GM18861 (cell line): ENCODE data around the gene TTC39C.

Source experiments
- ATAC-seq: cut with Tn5 transposase; IDR thresholded peaks from one replicate; pipeline ENCODE4 v1.9.1; 2021; ENCODE audit not compliant: unreplicated experiment

Gene TTC39C

GRCh38 chr18:24075767-24076597 lies 61.4 kb downstream of the TTC39C start:
- ATAC-seq, result peak; percentile 89

DNA sequence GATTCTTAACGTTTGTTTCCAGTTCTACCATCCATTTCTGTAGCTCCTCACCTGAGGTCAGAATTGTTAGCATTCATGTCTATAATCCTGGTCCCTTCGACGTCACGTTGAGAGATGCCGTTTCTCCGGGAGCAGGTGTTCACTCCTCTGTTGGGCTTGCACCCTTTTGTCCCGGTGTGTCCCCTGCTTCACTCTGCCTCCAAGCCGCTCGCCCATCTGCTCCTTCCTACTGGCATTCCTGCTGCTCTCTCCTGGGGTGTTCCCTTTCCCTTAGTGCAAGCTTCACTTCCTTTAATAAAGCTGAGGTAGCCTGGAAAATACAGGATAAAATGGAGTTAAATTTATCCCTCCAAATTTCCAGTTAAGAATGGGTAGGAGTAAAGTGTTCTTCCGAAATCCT lies 62.4 kb downstream of the TTC39C start:
- no peak for ATAC-seq

DNA sequence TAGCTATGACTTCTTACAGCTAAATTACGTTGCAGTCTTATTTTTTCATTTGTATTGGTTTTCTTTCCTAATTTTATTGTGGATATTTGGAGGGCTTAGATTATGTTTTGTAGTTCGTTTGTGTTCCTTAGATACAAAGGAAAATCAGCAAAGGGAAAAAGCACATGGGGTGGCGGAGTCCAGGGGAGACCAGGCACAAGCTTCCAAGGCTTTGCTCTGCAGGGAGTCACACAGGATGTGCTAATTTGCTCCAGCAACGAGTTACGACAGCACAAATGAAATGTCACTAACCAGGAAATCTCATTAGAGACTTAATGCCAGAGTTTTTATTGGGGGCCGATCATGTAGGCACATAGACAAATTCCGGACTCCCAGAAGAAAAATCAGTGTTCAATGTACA lies 63.8 kb downstream of the TTC39C start:
- ATAC-seq, result no peak

- ATAC-seq, result no peak
Measured at GRCh38 chr18:24080861-24081260, 66.3 kb downstream of the TTC39C start.

DNA sequence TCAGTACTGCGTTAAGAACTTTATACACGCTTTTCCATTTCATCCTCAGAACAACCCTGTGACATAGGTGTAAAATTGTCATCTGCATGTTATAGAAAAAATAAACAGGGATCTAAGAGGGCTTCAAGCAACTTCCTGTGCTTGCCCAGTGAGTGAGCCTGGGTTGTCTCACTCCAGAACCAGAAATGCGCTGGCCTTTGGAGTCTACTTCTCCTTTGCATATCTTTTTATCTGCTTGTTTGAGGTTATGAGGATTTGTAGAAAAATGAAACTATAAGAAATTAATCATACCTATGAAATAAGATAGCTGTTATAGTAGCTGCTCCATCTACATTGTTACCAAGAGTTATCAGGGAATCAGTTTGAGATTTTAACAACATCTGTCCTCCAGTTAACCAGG lies 69.0 kb downstream of the TTC39C start:
- ATAC-seq, result no peak

DNA sequence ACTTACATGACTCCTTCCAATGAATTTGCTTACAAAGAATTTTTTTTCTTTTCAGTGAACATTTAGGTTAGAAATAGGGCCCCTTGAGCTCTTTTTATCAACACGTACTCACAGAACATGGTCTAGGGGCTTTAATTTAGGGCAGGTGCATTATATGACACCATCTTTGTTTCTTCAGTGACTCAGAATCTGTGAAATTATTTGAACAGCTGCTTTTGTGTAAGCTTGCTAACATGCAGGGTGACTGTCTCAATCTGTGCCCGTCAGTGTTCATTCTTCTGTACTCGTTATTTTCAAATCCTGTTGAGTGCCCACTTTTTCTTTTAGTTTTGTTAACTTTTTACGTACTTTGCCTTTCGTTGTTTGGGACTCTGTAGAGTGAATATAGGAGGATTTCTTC lies 71.5 kb downstream of the TTC39C start:
- ATAC-seq, result no peak

GRCh38 chr18:24089076-24089475 lies 74.5 kb downstream of the TTC39C start:
- ATAC-seq, result no peak

GRCh38 chr18:24089515-24090337 lies 75.2 kb downstream of the TTC39C start:
- ATAC-seq, result no peak

DNA sequence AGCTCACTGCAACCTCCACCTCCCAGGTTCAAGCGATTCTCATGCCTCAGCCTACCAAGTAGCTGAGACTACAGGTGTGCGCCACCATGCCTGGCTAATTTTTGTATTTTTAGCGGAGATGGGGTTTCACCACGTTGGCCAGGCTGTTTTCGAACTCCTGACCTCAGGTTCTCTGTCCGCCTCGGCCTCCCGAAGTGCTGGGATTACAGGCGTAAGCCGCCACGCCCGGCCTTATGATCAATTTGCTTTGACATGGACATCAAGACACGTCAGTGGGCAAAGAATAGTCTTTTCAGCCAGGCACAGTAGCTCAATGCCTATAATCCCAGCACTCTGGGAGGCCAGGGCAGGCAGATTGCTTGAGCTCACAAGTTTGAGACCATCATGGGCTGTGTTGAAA lies 76.3 kb downstream of the TTC39C start:
- ATAC-seq, result no peak

DNA sequence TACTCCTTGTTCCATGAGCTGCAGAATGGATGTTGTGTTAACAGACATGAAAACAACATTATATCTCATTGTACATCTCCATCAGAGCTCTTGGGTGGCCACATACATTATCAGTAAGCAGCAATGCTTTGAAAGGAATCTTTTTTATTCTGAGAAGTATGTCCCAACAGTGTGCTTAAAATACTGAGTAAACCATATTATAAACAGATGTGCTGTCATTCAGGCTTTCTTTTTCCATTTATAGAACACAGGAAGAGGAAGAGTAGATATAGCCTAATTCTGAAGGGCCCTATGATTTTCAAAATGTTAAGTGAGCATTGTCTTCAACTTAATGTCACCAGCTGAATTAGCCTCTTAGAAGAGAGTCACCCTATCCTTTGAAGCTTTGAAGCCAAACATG lies 80.0 kb downstream of the TTC39C start:
- no peak for ATAC-seq

- ATAC-seq, result no peak
Measured at GRCh38 chr18:24095976-24096375, 81.4 kb downstream of the TTC39C start.

- no peak for ATAC-seq
Measured at GRCh38 chr18:24103320-24104021, 88.9 kb downstream of the TTC39C start.

- no peak for ATAC-seq
Measured at GRCh38 chr18:24104486-24104885, 89.9 kb downstream of the TTC39C start.

DNA sequence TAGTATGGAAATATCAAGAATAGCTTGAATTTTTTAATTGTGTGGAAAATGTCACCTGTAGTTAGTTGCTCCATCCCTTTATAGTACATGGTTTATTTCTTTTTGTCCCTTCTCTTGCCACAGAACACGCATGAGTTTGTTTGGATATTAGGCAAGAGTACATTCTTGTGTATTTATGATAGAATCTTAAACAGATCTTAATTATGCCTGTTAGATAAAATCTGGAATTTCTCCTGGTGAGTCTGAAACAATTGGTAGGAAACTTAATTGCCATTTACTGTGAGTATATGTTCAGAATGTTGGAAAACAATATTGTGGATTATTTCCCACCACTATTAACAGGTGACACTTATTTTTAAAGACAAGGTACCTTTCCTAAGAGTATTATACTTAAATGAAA lies 94.1 kb downstream of the TTC39C start:
- no peak for ATAC-seq

DNA sequence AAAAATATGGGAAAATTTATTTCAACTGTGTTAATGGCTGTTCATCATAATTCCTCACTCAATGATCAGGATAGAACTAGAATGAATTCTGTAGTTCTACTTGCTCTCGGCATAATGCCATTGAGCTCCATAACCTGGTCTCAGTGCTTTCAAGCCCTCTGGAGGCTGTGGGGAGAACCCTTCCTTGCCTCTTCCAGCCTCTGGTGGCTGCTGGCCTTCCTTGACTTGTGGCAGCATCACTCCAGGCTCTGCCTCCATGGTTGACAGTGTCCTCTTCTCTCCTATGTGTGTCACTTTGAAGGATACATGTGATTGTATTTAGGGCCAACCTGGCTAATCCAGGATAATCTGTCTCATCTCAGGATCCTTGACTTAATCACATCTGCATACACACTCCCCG lies 97.4 kb downstream of the TTC39C start:
- no peak for ATAC-seq

GRCh38 chr18:24112464-24112863 lies 97.9 kb downstream of the TTC39C start:
- no peak for ATAC-seq

DNA sequence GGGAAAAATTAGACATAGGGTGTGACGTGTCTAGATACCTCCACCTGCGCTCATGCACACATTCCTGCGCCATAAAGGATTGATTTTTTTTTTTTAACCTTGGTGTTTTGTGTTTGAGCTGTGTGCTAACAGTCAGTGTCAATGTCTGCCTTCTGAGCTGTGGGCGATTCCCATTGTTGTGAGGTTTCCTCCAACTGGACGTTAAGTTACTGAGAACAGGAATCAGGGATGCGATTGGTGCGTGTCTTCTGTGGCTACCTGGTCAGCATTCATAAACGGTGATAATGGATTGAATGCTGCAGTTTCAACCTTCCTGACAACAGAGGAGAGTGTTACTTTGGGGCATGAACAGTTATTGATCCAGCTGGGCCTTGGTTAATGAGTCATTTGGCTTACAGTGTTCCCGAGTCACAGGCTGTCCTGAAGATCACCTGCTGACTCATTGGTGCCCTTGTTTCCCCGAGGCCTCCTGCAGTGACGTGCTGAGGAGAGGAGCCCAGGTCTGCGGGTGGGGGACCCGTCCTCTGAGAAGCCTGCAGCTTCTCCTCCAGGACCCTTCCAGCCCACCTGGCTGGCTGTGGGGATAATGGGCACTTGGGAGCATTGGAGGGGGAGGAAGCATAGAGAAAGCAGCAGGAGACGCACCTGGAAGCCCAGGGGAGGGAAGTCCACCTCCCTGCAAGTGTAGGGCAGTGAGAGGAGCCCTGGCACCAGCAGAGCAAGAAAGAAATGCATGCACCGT lies 98.5 kb downstream of the TTC39C start:
- ATAC-seq, result no peak

DNA sequence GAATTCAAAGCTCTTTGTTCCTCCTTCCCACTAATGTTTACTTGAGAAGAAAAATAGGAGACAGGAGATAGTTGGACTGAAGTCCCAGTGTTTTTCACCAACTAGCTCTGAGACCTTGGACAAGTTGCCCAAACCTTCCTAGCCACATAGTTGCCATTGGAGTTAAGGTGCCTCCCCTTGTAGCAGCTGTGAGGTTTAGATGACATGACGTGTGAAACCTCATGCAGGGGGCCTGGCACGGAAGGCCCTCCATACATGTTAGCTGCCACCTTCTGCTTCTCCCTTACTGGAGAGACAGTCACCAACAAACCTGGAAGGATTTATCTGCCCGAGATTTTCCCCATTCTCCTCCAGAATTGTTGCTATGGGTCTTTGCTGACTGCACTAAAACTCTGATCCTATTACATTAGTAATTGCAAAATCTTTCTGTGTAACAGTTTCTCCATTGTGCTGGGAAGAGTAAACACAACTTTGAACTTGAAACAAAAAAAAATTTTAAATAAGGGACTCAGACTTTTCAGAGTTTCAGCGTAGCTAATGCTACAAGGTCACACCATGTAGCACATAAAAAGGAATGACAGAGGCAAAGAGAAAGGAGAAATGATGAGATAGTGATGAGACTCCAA lies 100.5 kb downstream of the TTC39C start:
- no peak for ATAC-seq

GRCh38 chr18:24115628-24116027 lies 101.1 kb downstream of the TTC39C start:
- no peak for ATAC-seq

GRCh38 chr18:24118750-24119577 lies 104.4 kb downstream of the TTC39C start:
- peak; percentile 79 for ATAC-seq
